Urothelium cell line (cell line): Measurements from ENCODE around the gene CAMK2N1.

Experiments
- DNase-seq: peaks from one replicate; pipeline ENCODE4 v3.0.0; 2011; ENCODE audit warnings: low spot score, mixed read lengths
- FAIRE-seq: peaks from 2 replicates; lab custom pipeline; 2011; peaks lifted over from hg19 to GRCh38; lab: Jason Lieb, UNC

CAMK2N1 gene

GRCh38 chr1:20480243-20480944 lies 5.6 kb downstream of the CAMK2N1 start:
- FAIRE-seq (no peak), DNase-seq (no peak)

- DNase-seq = no peak
Measured at GRCh38 chr1:20479840-20480239, 6.2 kb downstream of the CAMK2N1 start.

GRCh38 chr1:20478057-20478635 lies 7.9 kb downstream of the CAMK2N1 start:
- no peak for DNase-seq

More at GRCh38 chr1:20479840-20480239, 6.2 kb downstream of the CAMK2N1 start:
- FAIRE-seq = no peak

GRCh38 chr1:20477348-20478056 lies 8.5 kb downstream of the CAMK2N1 start:
- no peak for FAIRE-seq
- no peak for DNase-seq

More at GRCh38 chr1:20478057-20478635, 7.9 kb downstream of the CAMK2N1 start:
- FAIRE-seq = no peak

DNA sequence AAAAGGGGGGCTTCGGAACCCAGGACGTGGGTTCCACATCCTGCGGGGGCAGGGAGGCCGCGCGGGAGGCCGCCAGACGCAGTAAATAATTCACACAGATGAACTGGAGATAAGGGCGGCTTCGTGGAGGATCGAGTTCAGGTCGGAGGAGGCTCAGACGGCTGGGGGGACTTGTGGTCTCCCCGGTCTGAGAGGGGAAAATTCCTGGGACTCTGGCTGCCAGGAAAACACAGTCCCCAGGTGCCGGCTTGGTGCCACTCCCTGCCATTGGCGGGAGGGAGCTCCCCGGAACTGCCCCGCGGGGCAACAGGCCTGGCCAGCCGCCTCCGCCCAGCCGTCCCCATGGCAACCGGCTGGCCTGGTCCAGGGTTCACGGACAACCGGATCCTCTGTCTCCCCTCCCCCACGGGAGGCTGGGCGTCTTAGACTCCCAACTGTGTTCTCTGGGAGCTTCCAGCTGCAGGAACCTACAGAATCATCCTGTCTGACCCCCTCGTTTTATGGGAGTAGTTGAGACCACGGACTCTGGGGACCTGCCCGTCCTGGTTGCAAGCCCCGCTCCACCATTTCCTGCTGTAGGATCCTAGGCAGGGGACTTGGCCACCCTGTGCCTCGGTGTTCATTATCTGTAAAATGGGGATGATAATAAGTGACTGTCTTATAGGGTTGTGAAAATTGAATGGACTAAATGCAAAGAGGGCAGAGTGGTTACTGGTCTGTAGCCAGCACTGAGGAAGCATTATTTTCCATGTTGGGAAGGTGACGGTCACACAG lies 9.6 kb downstream of the CAMK2N1 start:
- DNase-seq (peak; percentile 64), FAIRE-seq (no peak)

DNA sequence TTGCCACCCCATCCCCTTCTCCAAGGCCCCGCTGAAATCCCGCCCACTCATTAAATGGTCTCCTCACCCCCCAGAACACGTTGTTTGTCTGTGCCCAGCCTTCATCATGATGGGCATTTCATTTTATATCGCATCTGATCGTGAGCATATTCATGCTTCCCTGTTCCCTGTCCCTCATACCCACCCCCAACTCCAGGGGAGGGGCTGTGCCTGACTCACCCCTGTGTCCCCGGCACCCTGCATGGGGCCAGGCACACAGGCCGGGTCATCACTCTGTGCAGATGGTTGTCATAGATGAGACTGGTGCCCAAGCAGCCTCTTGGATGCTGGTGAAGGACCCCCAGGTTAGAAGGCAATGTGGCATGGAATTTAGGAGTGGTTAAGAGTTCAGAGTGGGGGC lies 11.0 kb downstream of the CAMK2N1 start:
- FAIRE-seq (no peak), DNase-seq (no peak)

GRCh38 chr1:20474333-20474975 lies 11.6 kb downstream of the CAMK2N1 start:
- FAIRE-seq = no peak
- DNase-seq = no peak

- FAIRE-seq = no peak
- DNase-seq = no peak
Measured at GRCh38 chr1:20473894-20474293, 12.1 kb downstream of the CAMK2N1 start.

DNA sequence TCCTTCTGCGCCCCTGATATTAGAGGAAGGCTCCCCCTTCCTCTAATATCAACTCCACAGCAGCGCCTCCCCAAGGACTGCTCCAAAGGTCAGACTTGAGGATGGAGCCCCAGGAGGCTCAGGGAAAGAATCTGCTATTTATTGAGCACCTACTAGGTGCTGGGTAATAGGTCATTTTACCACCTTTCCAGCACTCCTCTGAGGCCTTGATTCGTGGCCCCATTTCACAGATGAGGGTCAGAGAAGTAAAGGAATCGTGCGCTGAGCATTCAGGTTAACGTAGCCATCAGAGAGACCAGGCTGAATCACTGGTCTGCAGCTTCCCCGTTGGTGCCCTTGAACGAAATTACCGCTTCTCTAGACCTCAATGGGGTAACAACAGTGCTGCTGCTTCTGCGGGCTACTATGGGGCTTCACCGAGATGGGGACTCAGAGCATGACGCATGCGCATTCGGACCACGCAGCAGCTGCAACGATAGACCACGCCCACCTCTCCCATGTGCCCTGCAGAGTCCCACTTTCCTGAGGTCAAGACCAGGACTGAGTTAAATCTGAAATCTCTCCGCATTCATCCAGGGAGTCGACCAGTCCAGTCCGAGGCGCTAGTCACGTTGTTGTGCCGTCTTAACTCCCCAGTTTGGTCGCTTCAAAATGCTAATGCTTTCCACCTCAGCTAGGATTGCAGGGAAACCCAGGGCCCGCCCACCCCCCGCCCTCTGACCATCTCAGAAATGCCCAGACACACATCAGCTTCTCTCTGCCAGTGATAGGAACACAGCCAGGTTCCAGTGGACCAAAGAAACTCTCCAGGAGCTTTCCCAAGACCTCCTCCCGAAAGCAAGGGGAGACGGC lies 12.9 kb downstream of the CAMK2N1 start:
- DNase-seq = no peak
- no peak for FAIRE-seq

GRCh38 chr1:20472121-20472520 lies 13.9 kb downstream of the CAMK2N1 start:
- DNase-seq (no peak), FAIRE-seq (no peak)

DNA sequence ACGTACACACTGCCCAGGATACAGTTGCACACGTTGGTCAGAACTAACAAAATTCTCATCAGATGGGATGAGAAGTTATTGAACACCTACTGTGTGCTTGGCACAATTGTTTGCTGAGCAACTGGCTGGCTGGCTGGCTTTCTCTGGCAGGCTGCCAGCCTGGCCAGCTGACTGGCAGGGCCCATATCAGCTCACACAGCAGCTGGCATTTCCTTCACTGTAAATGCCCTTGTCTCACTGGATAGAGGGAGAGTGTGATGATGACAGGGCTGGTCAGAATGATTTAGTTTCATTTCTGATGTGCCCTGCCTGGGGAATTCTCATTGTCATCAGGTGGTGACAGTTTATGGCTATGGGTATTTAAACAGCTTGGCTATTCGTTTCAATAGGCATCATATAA lies 15.8 kb downstream of the CAMK2N1 start:
- DNase-seq = no peak
- no peak for FAIRE-seq

- FAIRE-seq = no peak
Measured at GRCh38 chr1:20469406-20470076, 16.5 kb downstream of the CAMK2N1 start.

GRCh38 chr1:20466273-20466672 lies 19.7 kb downstream of the CAMK2N1 start:
- DNase-seq = no peak
- no peak for FAIRE-seq

More at GRCh38 chr1:20469406-20470076, 16.5 kb downstream of the CAMK2N1 start:
- no peak for DNase-seq

GRCh38 chr1:20465187-20465586 lies 20.8 kb downstream of the CAMK2N1 start:
- no peak for DNase-seq
- no peak for FAIRE-seq

DNA sequence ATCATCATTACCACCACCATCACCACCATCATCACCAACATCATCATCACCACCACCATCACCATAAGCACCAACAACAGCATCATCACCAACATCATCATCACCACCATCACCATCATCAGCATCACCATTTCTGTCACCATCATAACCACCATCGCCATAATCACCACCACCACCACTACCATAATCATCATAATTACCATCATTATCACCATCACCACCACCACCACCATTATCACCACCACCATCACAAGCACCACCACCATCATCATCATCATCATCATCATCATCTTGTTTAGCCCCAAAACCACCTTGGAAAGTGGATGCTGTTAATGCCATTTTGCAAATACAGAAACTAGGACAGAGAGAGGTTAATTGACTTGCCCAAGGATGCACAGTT lies 22.5 kb downstream of the CAMK2N1 start:
- DNase-seq (no peak), FAIRE-seq (no peak)

DNA sequence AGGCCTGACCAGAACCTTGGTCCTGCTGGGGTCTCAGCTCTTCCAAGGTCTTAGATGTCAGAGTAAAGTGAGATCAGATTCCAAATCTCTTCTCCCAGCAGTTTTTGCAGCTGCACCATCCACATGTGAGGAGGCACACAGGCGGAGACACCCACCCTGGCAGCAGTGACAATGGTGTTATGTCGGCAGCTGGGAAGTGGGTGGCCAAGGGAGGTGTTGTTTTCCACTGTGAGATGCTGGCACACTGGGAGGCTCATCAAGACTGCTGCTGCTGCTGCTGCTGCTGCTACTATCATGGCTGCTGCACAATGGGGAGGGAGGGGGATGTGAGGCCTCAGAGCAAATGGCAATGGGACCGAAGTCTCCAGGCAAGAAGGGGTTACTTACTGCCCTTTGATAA lies 23.6 kb downstream of the CAMK2N1 start:
- no peak for FAIRE-seq
- no peak for DNase-seq

DNA sequence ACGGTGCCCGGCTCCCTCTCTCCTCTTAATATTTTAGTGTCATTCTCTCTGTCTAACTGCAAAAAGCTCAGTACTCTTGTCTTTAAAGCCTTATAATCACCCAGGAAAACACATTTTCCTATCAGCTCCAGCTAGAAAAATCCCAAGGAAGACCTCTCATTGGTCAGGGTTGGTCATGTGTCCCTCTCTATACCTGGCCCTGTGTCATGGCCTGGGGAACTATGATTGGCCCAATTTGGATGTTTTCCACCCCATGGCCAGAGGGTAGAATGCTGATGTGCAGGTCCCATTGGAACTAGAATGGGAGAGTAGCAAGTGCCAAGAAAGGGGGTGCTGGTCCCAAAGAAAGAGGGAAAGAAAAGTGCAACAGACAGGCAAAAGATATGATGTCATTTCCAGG lies 27.3 kb downstream of the CAMK2N1 start:
- DNase-seq (no peak), FAIRE-seq (no peak)

DNA sequence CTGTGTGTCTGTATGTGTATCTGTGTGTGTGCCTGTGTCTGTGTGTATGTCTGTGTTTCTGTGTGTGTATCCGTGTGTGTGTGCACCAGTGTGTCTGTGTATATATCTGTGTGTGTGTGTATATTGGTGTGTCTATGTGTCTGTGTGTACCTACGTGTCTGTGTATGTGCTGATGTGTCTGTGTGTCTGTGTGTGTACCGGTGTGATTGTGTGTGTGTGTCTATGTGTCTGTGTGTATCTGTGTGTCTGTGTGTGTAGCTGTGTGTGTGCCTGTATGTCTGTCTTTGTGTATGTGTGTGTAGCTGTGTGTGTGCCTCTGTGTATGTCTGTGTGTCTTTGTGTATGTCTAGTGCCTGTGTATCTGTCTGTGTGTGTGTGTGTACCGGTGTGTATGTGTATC lies 32.0 kb downstream of the CAMK2N1 start:
- peak; percentile 97 for FAIRE-seq

DNA sequence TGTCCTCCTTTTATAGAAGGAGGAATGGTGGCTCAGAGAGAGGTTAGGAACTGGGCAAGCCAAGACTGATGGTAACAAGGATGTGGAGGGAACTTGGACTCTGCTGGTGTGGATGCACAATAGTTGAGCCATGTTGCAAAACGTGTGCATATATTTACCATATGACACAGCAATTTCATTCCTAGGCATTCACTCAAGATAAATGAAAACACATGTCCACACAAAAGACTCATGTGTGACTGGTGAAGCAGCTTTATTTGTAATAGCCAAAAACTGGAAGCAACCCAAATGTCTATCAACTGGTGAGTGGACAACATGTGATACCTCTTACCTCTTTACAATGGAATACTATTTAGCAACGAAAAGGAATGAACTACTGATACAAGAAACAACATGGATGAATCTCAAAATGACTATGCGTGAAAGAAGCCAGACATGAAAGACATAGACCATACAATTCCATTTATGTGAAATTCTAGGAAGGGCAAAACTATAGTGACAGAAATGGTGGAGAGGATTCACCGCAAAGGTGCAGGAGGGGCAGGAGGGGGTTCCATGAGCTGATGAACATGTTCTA lies 36.2 kb downstream of the CAMK2N1 start:
- FAIRE-seq (no peak), DNase-seq (no peak)

More for the DNA sequence above, 32.0 kb downstream of the CAMK2N1 start:
- no peak for DNase-seq
